GM12878 (cell line): ENCODE results near the gene SGIP1. TPM values are rescaled to one million over a fixed set of nuclear protein-coding genes. Genes with fewer than 3 reads are reported as not detected.

ENCODE experiments used
- BRCA1 ChIP-seq: IDR thresholded peaks from 2 replicates; pipeline ENCODE4 v1.6.1; 2011; ENCODE audit warnings: low read depth, low read length, improper control_type of control experiment
- IKZF1 ChIP-seq: fragments of 450-650 bp; conservative IDR thresholded peaks from 2 replicates; pipeline ENCODE4 v1.6.1; 2017; ENCODE audit warnings: antibody characterized with exemption, mild to moderate bottlenecking
- RBBP5 ChIP-seq: fragments of 200-600 bp; sonication (generic); conservative IDR thresholded peaks from 2 replicates; pipeline ENCODE4 v1.6.1; 2016
- ZZZ3 ChIP-seq: IDR thresholded peaks from 2 replicates; pipeline ENCODE4 v1.6.1; 2011; ENCODE audit warnings: low read depth; ENCODE audit not compliant: control insufficient read depth, insufficient read length
- polyA plus RNA-seq, 11 experiments: library from polyadenylated mRNA; depleted of rRNA in 4 of 11; unstranded in 6 of 11; stranded (reverse) in 5 of 11; fragments of >200 nt; fragmentation: Nextera tagmentation in 4 of 11; fragmentation: Illumina TruSeq in 1 of 11; extraction: Ambion mirVana in 4 of 11; extraction: Trizol in 1 of 11; gene quantifications; 1 replicate in 1 of 11; 2 replicates in 10 of 11; pipeline versions ENCODE4 v1.2.1 to v1.2.3, GENCODE V29; 2011 to 2016; ENCODE audit warnings: inconsistent platforms in 2 of 11, missing spikeins in 2 of 11, low read depth in 1 of 11
- total RNA-seq, 4 experiments: library from RNA; depleted of rRNA in 3 of 4; stranded (reverse); fragments of >200 nt in 3 of 4; fragmentation: Illumina TruSeq in 1 of 4; extraction: Trizol in 1 of 4; gene quantifications; 2 replicates each; pipeline versions ENCODE4 v1.2.1 to v1.2.3, GENCODE V29; 2013 to 2021
- TF ChIP-seq, protein P1 (sequence below): fragments of 450-650 bp; IDR thresholded peaks from 2 replicates; pipeline ENCODE4 v1.6.1; 2017; ENCODE audit warnings: borderline replicate concordance
- TF ChIP-seq, protein P2 (sequence below): fragments of 150-350 bp; IDR thresholded peaks from 2 replicates; pipeline ENCODE4 v1.6.1; 2014; ENCODE audit warnings: mild to moderate bottlenecking, low read depth, low read length
- TF ChIP-seq, protein P3 (sequence below): fragments of 450-650 bp; IDR thresholded peaks from 2 replicates; pipeline ENCODE4 v1.6.1; 2018; ENCODE audit warnings: borderline replicate concordance, mild to moderate bottlenecking; ENCODE audit not compliant: partially characterized antibody
- TF ChIP-seq, protein P4 (sequence below): IDR thresholded peaks from 2 replicates; pipeline ENCODE4 v1.6.1; 2012; ENCODE audit warnings: mild to moderate bottlenecking, low read depth, low read length
- TF ChIP-seq, protein P5 (sequence below): fragments of 450-650 bp; IDR thresholded peaks from 2 replicates; pipeline ENCODE4 v1.6.1; 2016; ENCODE audit warnings: mild to moderate bottlenecking

Gene SGIP1
- total and polyA plus RNA-seq, 10 of the 15 experiments (the other 5 are each of a cell fraction or from before 2014, with no cell fraction given): 0.15 TPM; not detected in 9

DNA sequence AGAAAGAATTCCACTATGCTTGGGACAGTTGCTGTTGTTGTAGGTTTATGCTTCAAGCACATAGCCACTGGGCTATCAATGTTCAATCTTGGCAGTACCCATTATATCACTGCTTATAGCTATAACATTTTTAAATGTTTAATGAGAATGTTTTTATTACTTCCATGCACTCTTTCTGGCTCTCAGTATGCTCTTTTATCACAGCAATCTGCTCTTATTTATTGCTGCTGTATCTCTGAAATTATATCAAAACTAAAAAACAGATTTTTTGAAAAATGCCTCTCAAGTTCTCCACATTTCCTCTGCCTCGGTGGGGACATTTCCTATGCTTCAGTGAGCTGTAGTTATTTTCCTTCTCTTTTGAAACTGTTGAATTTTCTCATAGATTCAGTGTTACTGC, 5.4 kb upstream of the SGIP1 start (continued):
- TF ChIP-seq, protein P1, sequence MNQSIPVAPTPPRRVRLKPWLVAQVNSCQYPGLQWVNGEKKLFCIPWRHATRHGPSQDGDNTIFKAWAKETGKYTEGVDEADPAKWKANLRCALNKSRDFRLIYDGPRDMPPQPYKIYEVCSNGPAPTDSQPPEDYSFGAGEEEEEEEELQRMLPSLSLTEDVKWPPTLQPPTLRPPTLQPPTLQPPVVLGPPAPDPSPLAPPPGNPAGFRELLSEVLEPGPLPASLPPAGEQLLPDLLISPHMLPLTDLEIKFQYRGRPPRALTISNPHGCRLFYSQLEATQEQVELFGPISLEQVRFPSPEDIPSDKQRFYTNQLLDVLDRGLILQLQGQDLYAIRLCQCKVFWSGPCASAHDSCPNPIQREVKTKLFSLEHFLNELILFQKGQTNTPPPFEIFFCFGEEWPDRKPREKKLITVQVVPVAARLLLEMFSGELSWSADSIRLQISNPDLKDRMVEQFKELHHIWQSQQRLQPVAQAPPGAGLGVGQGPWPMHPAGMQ: no peak
- TF ChIP-seq, protein P2, sequence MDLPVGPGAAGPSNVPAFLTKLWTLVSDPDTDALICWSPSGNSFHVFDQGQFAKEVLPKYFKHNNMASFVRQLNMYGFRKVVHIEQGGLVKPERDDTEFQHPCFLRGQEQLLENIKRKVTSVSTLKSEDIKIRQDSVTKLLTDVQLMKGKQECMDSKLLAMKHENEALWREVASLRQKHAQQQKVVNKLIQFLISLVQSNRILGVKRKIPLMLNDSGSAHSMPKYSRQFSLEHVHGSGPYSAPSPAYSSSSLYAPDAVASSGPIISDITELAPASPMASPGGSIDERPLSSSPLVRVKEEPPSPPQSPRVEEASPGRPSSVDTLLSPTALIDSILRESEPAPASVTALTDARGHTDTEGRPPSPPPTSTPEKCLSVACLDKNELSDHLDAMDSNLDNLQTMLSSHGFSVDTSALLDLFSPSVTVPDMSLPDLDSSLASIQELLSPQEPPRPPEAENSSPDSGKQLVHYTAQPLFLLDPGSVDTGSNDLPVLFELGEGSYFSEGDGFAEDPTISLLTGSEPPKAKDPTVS: no peak
- TF ChIP-seq, protein P3, sequence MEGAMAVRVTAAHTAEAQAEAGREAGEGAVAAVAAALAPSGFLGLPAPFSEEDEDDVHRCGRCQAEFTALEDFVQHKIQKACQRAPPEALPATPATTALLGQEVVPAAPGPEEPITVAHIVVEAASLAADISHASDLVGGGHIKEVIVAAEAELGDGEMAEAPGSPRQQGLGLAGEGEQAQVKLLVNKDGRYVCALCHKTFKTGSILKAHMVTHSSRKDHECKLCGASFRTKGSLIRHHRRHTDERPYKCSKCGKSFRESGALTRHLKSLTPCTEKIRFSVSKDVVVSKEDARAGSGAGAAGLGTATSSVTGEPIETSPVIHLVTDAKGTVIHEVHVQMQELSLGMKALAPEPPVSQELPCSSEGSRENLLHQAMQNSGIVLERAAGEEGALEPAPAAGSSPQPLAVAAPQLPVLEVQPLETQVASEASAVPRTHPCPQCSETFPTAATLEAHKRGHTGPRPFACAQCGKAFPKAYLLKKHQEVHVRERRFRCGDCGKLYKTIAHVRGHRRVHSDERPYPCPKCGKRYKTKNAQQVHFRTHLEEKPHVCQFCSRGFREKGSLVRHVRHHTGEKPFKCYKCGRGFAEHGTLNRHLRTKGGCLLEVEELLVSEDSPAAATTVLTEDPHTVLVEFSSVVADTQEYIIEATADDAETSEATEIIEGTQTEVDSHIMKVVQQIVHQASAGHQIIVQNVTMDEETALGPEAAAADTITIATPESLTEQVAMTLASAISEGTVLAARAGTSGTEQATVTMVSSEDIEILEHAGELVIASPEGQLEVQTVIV: no peak
- TF ChIP-seq IKZF1 (no peak), RBBP5 (no peak), BRCA1 (no peak), ZZZ3 (no peak)
- TF ChIP-seq, protein P4, sequence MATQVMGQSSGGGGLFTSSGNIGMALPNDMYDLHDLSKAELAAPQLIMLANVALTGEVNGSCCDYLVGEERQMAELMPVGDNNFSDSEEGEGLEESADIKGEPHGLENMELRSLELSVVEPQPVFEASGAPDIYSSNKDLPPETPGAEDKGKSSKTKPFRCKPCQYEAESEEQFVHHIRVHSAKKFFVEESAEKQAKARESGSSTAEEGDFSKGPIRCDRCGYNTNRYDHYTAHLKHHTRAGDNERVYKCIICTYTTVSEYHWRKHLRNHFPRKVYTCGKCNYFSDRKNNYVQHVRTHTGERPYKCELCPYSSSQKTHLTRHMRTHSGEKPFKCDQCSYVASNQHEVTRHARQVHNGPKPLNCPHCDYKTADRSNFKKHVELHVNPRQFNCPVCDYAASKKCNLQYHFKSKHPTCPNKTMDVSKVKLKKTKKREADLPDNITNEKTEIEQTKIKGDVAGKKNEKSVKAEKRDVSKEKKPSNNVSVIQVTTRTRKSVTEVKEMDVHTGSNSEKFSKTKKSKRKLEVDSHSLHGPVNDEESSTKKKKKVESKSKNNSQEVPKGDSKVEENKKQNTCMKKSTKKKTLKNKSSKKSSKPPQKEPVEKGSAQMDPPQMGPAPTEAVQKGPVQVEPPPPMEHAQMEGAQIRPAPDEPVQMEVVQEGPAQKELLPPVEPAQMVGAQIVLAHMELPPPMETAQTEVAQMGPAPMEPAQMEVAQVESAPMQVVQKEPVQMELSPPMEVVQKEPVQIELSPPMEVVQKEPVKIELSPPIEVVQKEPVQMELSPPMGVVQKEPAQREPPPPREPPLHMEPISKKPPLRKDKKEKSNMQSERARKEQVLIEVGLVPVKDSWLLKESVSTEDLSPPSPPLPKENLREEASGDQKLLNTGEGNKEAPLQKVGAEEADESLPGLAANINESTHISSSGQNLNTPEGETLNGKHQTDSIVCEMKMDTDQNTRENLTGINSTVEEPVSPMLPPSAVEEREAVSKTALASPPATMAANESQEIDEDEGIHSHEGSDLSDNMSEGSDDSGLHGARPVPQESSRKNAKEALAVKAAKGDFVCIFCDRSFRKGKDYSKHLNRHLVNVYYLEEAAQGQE: no peak
- TF ChIP-seq, protein P5, sequence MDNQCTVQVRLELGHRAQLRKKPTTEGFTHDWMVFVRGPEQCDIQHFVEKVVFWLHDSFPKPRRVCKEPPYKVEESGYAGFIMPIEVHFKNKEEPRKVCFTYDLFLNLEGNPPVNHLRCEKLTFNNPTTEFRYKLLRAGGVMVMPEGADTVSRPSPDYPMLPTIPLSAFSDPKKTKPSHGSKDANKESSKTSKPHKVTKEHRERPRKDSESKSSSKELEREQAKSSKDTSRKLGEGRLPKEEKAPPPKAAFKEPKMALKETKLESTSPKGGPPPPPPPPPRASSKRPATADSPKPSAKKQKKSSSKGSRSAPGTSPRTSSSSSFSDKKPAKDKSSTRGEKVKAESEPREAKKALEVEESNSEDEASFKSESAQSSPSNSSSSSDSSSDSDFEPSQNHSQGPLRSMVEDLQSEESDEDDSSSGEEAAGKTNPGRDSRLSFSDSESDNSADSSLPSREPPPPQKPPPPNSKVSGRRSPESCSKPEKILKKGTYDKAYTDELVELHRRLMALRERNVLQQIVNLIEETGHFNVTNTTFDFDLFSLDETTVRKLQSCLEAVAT: no peak
